Uterus (tissue), 4 donors: Measurements from ENCODE around the gene VPS41. TPM values are rescaled to one million over a fixed set of nuclear protein-coding genes. Genes with fewer than 3 reads are reported as not detected.

ENCODE experiments used
- DNase-seq, 2 donors: peaks; one replicate each; pipeline ENCODE4 v3.0.0-alpha.2; 2019 to 2020
- H3K27ac ChIP-seq, 2 donors: fragments of 200-600 bp; sonication (generic); 1 replicate in 1 of 2; 2 replicates in 1 of 2; pipeline ENCODE4 v1.5.1; 2016 to 2018
- H3K27me3 ChIP-seq, 2 donors: fragments of 200-600 bp; sonication (generic); one replicate each; pipeline ENCODE4 v1.5.1; 2018 to 2019; ENCODE audit warnings: control low read depth in 1 of 2
- H3K36me3 ChIP-seq, 2 donors: fragments of 200-600 bp; sonication (generic); one replicate each; pipeline ENCODE4 v1.5.1; 2019; ENCODE audit warnings: control low read depth in 1 of 2
- H3K4me1 ChIP-seq, 2 donors: fragments of 200-600 bp; sonication (generic); one replicate each; pipeline ENCODE4 v1.5.1; 2018 to 2019; ENCODE audit warnings: control low read depth in 1 of 2
- H3K4me3 ChIP-seq, 2 donors: fragments of 200-600 bp; sonication (generic); 1 replicate in 1 of 2; 2 replicates in 1 of 2; pipeline ENCODE4 v1.5.1; 2018 to 2019; ENCODE audit warnings: mild to moderate bottlenecking in 1 of 2
- H3K9me3 ChIP-seq, 2 donors: fragments of 200-600 bp; sonication (generic); one replicate each; pipeline ENCODE4 v1.5.1; 2019; ENCODE audit warnings: control low read depth in 1 of 2
- CTCF ChIP-seq, 4 experiments: fragments of 200-600 bp in 2 of 4; fragments of 450-650 bp in 2 of 4; sonication (generic) in 2 of 4; IDR thresholded peaks; one replicate each; pipeline ENCODE4 v1.5.1; 2016 to 2019; ENCODE audit warnings: antibody characterized with exemption in 4 of 4, mild to moderate bottlenecking in 2 of 4, moderate library complexity in 1 of 4
- POLR2A ChIP-seq, 2 donors: fragments of 450-650 bp; IDR thresholded peaks; one replicate each; pipeline ENCODE4 v1.6.1; 2016; ENCODE audit warnings: antibody characterized with exemption in 2 of 2, mild to moderate bottlenecking in 1 of 2, moderate library complexity in 1 of 2
- intact Hi-C: fragments of 100-400 bp; cut with DNase I; formaldehyde crosslinking; loops from one replicate; pipeline ENCODE4 v1.15.1; 2023; ENCODE audit warnings: low total_unique reads
- total RNA-seq, 4 donors: library from RNA; depleted of rRNA in 3 of 4; stranded (reverse); fragments of >200 nt in 3 of 4; gene quantifications; one replicate each; pipeline versions ENCODE4 v1.1.0 to v1.2.4, GENCODE V29; 2014 to 2023
- donor health status: DM: yes; HTN: yes; CAD: no.

VPS41 gene
- total RNA-seq, 4 donors from 2014 or later = 41.2 to 122 (median 74.0) TPM

- H3K27me3 ChIP-seq = no peaks in the 10 kb centered on the region
- no peaks in the 10 kb centered on the region for H3K9me3 ChIP-seq
- no peaks in the 10 kb centered on the region for H3K36me3 ChIP-seq
- H3K4me1 ChIP-seq = no peaks in the 10 kb centered on the region
- no peak for DNase-seq
- TF ChIP-seq POLR2A (IDR thresholded peaks at IDR 0.05) (no peak), CTCF (IDR thresholded peaks at IDR 0.05) (no peak)
- H3K27ac ChIP-seq = no peak overlapping the region
- H3K4me3 ChIP-seq = no peak overlapping the region
- intact Hi-C loops = no loop called here
Measured at GRCh38 chr7:38759028-38759427, 150.0 kb downstream of the VPS41 start.

GRCh38 chr7:38757931-38758330, 151.1 kb downstream of the VPS41 start:
- intact Hi-C loops = no loop called here
- TF ChIP-seq CTCF (IDR thresholded peaks at IDR 0.05) (no peak), POLR2A (IDR thresholded peaks at IDR 0.05) (no peak)
- no peak overlapping the region for H3K4me3 ChIP-seq

GRCh38 chr7:38756521-38756920, 152.5 kb downstream of the VPS41 start:
- H3K4me3 ChIP-seq = no peak overlapping the region
- no peak for TF ChIP-seq POLR2A (IDR thresholded peaks at IDR 0.05)
- no peak for TF ChIP-seq CTCF (IDR thresholded peaks at IDR 0.05)
- H3K27me3 ChIP-seq = no peaks in the 10 kb centered on the region
- H3K27ac ChIP-seq = no peak overlapping the region
- no peaks in the 10 kb centered on the region for H3K4me1 ChIP-seq
- no peaks in the 10 kb centered on the region for H3K36me3 ChIP-seq
- intact Hi-C loops = no loop called here
- H3K9me3 ChIP-seq = no peaks in the 10 kb centered on the region
- no peak for DNase-seq

More at GRCh38 chr7:38757931-38758330, 151.1 kb downstream of the VPS41 start:
- Histone ChIP-seq H3K27ac (no peak overlapping the region), H3K36me3 (no peaks in the 10 kb centered on the region), H3K4me1 (no peaks in the 10 kb centered on the region), H3K27me3 (no peaks in the 10 kb centered on the region), H3K9me3 (no peaks in the 10 kb centered on the region)
- DNase-seq = no peak

- Histone ChIP-seq H3K36me3 (no peaks in the 10 kb centered on the region), H3K27me3 (no peaks in the 10 kb centered on the region), H3K4me3 (no peak overlapping the region), H3K4me1 (no peaks in the 10 kb centered on the region), H3K27ac (no peak overlapping the region), H3K9me3 (no peaks in the 10 kb centered on the region)
- no peak for DNase-seq
- intact Hi-C loops = no loop called here
- TF ChIP-seq CTCF (IDR thresholded peaks at IDR 0.05) (no peak), POLR2A (IDR thresholded peaks at IDR 0.05) (no peak)
Measured at GRCh38 chr7:38753347-38753746, 155.6 kb downstream of the VPS41 start.

- no peaks in the 10 kb centered on the region for H3K36me3 ChIP-seq
- no peak for TF ChIP-seq POLR2A (IDR thresholded peaks at IDR 0.05)
- TF ChIP-seq CTCF (IDR thresholded peaks at IDR 0.05) = no peak
- DNase-seq = no peak
- H3K9me3 ChIP-seq = no peaks in the 10 kb centered on the region
- no peaks in the 10 kb centered on the region for H3K27me3 ChIP-seq
- no peaks in the 10 kb centered on the region for H3K4me1 ChIP-seq
- no peak overlapping the region for H3K27ac ChIP-seq
- H3K4me3 ChIP-seq = no peak overlapping the region
- intact Hi-C loops = no loop called here
Measured at GRCh38 chr7:38751416-38751815, 157.6 kb downstream of the VPS41 start.
